IPS-20b (cell line): ENCODE results near the gene PRAMEF33.
"Not testable (repeated sequence)": the region's sequence is repeated elsewhere in the genome, so short reads cannot be mapped to it uniquely, and the experiment has no call there.

Experiments used
- H3K27ac ChIP-seq: one replicate; pipeline ENCODE4 v1.5.1; 2013; ENCODE audit warnings: low read length
- H3K27me3 ChIP-seq: 2 replicates; pipeline ENCODE4 v1.6.1; 2013; ENCODE audit warnings: mild to moderate bottlenecking, low read length, inconsistent platforms; ENCODE audit not compliant: insufficient read depth
- H3K36me3 ChIP-seq: 2 replicates; pipeline ENCODE4 v1.6.1; 2013; ENCODE audit warnings: low read depth, mild to moderate bottlenecking, inconsistent platforms, low read length, moderate library complexity; ENCODE audit not compliant: insufficient read depth
- H3K4me1 ChIP-seq: 2 replicates; pipeline ENCODE4 v1.6.1; 2013; ENCODE audit warnings: mild to moderate bottlenecking, control low read depth, inconsistent platforms, low read length, moderate library complexity; ENCODE audit not compliant: insufficient read depth
- H3K4me3 ChIP-seq: 2 replicates; pipeline ENCODE4 v1.5.1; 2013; ENCODE audit warnings: mild to moderate bottlenecking, low read length, inconsistent platforms
- H3K9ac ChIP-seq: 2 replicates; pipeline ENCODE4 v1.6.1; 2013; ENCODE audit warnings: low read depth, mild to moderate bottlenecking, inconsistent platforms, low read length, moderate library complexity
- H3K9me3 ChIP-seq: 2 replicates; pipeline ENCODE4 v1.6.1; 2013; ENCODE audit warnings: mild to moderate bottlenecking, low read depth, low read length, inconsistent platforms; ENCODE audit not compliant: insufficient read depth

Gene PRAMEF33, protein sequence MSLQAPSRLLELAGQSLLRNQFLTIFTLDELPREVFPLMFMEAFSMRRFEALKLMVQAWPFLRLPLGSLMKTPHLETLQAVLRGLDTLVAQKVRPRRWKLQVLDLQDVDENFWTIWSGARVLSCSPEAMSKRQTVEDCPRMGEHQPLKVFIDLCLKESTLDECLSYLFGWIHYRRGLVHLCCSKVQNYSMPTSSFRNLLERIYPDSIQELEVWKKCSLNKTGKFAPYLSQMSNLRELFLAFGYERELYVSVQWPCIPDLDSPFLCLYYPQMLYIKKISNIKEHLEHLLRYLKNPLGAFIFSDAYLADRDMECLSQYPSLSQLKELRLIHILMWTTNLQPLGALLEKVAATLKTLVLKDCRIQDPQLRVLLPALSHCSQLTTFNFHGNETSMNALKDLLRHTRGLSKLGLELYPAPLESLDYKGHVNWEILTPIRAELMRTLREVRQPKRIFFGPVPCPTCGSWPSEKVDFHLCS

DNA sequence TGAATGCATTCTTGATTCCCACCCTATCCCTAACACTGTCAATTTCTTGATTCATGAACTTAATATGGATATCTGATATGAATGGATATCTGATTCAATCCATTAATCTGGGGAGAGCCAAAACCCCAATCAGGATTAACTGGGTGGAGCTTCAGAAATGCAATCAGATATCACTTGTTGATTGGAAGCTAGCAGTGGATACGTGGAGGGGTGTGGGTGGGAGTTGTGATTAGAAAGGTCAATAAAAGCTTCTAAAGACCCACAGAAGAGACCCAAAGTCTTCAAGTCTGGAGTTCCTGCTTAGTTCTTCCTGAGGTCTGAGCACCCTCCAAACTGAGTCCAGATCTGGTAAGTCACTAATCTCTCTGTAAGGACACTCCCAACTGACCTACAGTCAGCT, at the start of gene PRAMEF33:
TSS of gene PRAMEF33 (plus strand) at position 301 of the 400 bp plus-strand sequence. CDS start 2,416 bp downstream, outside the sequence.
- H3K4me3 ChIP-seq, H3K9ac ChIP-seq, H3K4me1 ChIP-seq, H3K27ac ChIP-seq, H3K9me3 ChIP-seq, H3K36me3 ChIP-seq, H3K27me3 ChIP-seq: not testable (repeated sequence)

DNA sequence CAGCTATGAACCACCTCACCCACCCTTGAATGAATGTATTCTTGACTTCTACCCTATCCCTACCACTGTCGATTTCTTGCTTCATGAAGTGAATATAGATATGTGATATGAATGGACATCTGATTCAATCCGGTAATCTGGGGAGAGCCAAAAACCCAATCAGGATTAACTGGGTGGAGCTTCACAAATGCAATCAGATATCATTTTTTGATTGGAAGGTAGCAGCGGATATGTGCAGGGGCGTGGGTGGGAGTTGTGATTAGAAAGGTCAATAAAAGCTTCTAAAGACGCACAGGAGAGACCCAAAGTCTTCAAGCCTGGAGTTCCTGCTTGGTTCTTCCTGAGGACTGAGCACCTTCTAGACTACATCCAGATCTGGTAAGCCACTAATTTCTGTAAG, 49.4 kb upstream of the PRAMEF33 start, which contains the start of gene PRAMEF5:
TSS of gene PRAMEF5 (plus strand) at position 301 of the 400 bp plus-strand sequence. CDS start 5,071 bp downstream, outside the sequence.
- not testable (repeated sequence) for H3K4me1 ChIP-seq, H3K27me3 ChIP-seq, H3K36me3 ChIP-seq, H3K9me3 ChIP-seq, H3K27ac ChIP-seq, H3K4me3 ChIP-seq, H3K9ac ChIP-seq

DNA sequence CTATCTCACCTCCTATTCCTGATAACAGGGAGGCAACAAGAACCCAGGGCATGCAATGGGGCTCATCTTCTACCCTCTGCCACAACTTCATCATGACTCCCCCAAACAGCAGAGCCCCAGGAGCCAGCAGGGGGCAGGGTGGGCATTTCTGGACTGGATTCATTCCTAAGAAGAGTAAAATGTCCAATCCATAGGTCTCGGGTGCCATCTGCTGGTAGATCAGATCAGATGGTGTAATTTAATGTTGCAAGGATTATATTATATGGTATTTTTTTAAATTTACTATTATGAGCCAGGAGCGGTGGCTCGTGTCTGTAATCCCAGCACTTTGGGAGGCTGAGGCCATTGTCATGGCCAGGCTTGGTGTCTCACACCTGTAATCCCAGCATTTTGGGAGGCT, 38.2 kb upstream of the PRAMEF33 start:
- H3K9ac ChIP-seq, H3K36me3 ChIP-seq, H3K4me3 ChIP-seq, H3K27ac ChIP-seq, H3K27me3 ChIP-seq, H3K4me1 ChIP-seq, H3K9me3 ChIP-seq: not testable (repeated sequence)

DNA sequence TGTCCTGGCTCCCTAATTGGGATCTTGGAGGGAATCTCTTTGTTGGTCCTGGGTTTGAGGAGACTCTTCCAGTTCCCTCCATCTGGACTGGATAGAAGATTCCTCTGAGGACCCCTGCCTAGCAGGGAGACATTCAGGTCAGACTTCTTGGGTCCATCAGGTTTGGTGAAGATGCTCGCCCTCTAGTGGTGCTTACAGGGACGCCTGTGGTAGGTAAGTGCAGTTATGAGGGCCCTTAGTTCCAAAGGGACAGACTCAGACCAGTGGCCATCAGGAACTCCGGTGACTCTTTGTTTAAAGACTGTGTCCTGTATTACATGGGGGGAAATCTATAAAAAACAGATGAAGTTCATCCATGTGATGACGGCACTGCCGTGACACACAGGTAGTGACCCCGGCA, 26.3 kb upstream of the PRAMEF33 start:
- H3K27ac ChIP-seq, H3K9ac ChIP-seq, H3K27me3 ChIP-seq, H3K4me3 ChIP-seq, H3K36me3 ChIP-seq, H3K4me1 ChIP-seq, H3K9me3 ChIP-seq: not testable (repeated sequence)

DNA sequence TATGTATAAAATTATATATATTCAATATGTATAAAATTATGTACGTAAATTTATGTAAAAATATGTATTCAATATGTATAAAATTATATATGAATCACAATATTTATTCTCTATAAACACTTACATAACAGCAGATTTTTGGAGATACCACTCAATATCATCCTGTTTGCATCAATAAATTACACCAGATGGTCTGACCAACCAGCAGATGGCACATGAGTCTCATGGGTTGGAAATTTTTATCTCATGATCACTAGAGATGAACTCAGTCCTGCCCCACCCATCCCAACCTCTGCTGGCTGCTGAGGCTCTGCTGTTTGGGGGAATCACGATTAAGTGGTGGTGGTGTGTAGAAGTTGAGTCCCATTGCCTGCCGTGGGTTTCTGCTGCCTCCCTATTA, 23.7 kb upstream of the PRAMEF33 start:
- not testable (repeated sequence) for H3K9me3 ChIP-seq, H3K36me3 ChIP-seq, H3K4me1 ChIP-seq, H3K4me3 ChIP-seq, H3K27ac ChIP-seq, H3K27me3 ChIP-seq, H3K9ac ChIP-seq

DNA sequence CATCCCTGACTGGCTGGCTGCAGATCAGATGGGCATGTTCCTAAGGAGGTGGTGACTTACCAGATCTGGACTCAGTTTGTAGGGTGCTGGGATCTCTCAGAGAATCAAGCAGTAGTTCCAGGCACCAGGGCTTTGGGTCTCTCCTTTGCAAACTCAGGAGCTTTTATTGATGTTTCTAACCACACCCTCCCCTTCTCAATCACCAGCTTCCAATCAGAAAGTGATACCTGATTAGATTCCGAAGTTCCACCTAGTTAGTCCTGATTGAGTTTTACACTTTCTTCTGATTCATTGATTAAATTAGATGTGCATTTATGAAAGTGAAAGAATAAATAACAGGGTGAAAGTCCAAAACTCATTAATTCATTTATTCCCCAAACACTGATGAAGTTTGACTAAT, 18.3 kb upstream of the PRAMEF33 start, which contains the start of gene PRAMEF8:
TSS of gene PRAMEF8 (minus strand) at position 101 of the 400 bp plus-strand sequence. CDS start 1,046 bp downstream, outside the sequence.
- not testable (repeated sequence) for H3K27me3 ChIP-seq, H3K27ac ChIP-seq, H3K4me1 ChIP-seq, H3K36me3 ChIP-seq, H3K9me3 ChIP-seq, H3K4me3 ChIP-seq, H3K9ac ChIP-seq

DNA sequence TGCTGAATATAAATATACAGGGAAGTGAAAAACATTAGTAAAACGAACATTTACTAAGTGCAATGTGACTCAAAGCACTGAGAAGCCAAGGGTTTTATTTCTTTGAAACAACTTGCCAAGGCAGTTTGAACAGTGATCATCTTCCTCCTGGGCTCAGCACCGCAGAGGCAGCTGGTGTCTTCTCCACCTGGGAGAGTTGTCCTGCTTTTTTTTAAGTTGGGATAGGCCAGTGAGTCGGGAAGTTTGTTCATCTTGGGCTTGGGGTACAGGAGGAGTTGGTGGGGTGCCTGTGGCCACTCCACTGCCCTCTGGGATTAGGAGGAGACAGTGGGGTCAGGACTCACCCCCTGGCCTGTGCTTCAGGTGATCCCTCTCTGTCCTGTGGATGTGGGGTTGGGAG, 14.3 kb upstream of the PRAMEF33 start:
- not testable (repeated sequence) for H3K27ac ChIP-seq, H3K9ac ChIP-seq, H3K4me1 ChIP-seq, H3K36me3 ChIP-seq, H3K4me3 ChIP-seq, H3K9me3 ChIP-seq, H3K27me3 ChIP-seq

DNA sequence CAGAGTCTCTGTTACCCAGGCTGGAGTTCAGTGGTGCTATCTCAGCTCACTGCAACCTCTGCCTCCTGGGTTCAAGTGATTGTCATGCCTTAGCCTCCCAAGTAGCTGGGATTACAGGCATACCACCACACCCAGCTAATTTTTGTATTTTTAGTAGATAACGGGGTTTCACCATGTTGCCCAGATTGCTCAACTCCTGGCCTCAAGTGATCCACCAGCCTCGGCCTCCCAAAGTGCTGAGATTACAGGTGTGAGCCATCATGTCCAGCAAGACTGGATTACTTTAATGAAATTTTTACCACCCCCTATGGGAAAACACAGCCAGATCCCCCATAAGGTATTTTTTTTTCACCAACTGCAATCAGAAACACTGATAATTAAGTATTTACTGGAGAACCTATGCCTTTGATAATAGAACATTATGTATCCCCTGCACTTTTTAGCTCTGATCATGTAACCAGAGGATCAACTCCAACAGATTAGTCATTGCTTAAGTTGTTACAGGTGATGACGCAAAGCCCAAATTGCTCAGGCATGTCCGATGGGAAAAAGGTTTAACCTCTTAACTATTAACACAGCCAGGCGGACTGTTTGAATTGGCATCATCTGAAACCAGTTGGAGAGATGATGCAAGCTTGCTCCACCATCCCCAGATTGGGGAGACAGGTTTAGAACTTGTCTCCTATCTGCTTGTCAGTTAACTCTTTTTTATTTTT, 6.0 kb upstream of the PRAMEF33 start:
- H3K4me3 ChIP-seq: not testable (repeated sequence)

DNA sequence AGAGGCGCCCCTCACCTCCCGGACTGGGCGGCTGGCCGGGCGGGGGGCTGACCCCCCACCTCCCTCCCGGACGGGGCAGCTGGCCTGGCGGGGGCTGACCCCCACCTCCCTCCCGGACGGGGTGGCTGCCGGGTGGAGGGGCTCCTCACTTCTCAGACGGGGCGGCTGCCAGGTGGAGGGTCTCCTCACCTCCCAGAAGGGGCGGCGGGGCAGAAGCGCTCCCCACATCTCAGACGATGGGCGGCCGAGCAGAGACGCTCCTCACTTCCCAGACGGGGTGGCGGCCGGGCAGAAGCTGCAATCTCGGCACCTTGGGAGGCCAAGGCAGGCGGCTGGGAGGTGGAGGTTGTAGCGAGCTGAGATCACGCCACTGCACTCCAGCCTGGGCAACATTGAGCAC, 4.6 kb upstream of the PRAMEF33 start:
- H3K36me3 ChIP-seq, H3K4me1 ChIP-seq, H3K4me3 ChIP-seq, H3K27ac ChIP-seq, H3K27me3 ChIP-seq, H3K9ac ChIP-seq, H3K9me3 ChIP-seq: not testable (repeated sequence)

More for the DNA sequence above, 6.0 kb upstream of the PRAMEF33 start:
- not testable (repeated sequence) for H3K27ac ChIP-seq, H3K9ac ChIP-seq, H3K27me3 ChIP-seq, H3K4me1 ChIP-seq, H3K9me3 ChIP-seq, H3K36me3 ChIP-seq

DNA sequence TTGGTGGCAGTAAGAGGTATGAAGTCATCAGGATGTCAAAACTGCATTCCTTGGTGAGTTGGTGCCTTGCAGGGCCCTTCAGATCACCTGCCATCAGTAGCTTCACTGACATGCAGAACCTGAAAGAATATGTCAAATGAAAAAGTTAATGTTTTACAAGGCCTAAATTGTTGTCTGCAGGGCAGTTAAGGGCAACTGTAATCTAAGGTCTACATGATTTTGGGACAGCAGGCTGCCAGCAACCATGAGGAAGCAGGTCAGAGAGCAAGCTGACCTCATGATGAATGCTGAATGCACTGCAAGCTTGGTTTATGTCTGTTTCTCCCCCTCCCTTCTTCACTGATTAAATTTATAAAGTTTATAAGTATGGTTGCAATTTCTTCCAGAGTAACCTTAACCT, 1.1 kb upstream of the PRAMEF33 start:
- not testable (repeated sequence) for H3K27me3 ChIP-seq, H3K4me1 ChIP-seq, H3K9ac ChIP-seq, H3K27ac ChIP-seq, H3K4me3 ChIP-seq, H3K9me3 ChIP-seq, H3K36me3 ChIP-seq

DNA sequence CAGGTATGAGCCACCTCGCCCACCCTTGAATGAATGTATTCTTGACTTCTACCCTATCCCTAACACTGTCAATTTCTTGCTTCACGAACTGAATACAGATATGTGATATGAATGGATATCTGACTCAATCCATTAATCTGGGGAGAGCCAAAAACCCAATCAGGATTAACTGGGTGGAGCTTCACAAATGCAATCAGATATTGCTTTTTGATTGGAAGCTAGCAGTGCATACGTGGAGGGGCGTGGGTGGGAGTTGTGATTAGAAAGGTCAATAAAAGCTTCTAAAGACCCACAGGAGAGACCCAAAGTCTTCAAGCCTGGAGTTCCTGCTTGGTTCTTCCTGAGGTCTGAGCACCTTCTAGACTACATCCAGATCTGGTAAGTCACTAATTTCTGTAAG, 11.9 kb downstream of the PRAMEF33 start, which contains the start of gene PRAMEF15:
TSS of gene PRAMEF15 (plus strand) at position 301 of the 400 bp plus-strand sequence. CDS start 2,827 bp downstream, outside the sequence.
- H3K27me3 ChIP-seq, H3K9me3 ChIP-seq, H3K4me1 ChIP-seq, H3K27ac ChIP-seq, H3K4me3 ChIP-seq, H3K36me3 ChIP-seq, H3K9ac ChIP-seq: not testable (repeated sequence)

DNA sequence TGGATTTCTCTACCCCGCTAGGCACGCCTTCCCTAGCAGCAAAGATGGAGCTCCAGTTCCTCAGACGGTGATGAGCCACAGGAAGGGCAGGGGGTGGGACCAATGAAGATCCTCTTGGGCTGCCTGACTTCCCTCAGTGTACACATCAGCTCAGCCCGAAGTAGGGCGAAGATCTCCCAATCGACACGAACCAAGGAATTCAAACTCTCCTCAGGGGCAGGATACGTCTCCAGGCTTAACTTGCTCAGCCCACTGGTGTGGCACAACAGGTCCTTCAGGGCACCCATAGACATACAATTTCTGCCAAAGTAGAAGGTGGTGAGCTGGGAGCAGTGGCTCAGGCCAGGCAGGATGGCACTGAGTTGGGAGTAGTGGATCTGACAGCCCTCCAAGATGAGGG, 39.2 kb downstream of the PRAMEF33 start:
- not testable (repeated sequence) for H3K27me3 ChIP-seq, H3K27ac ChIP-seq, H3K9me3 ChIP-seq, H3K9ac ChIP-seq, H3K4me1 ChIP-seq, H3K4me3 ChIP-seq, H3K36me3 ChIP-seq
